ENCODE results near the gene PAX6. TPM values are rescaled to one million over a fixed set of nuclear protein-coding genes. Genes with fewer than 3 reads are reported as not detected.

The PAX6 gene
- total RNA-seq = under 1 TPM in 1 of 2 donors, not detected in 1; 0.23 TPM
- under 1 TPM in 1 of 2 donors, not detected in 1; 0.38 TPM for polyA plus RNA-seq
- long read RNA-seq, donor 1 = 0 reads
- long read RNA-seq, donor 2 = 0 reads

DNA sequence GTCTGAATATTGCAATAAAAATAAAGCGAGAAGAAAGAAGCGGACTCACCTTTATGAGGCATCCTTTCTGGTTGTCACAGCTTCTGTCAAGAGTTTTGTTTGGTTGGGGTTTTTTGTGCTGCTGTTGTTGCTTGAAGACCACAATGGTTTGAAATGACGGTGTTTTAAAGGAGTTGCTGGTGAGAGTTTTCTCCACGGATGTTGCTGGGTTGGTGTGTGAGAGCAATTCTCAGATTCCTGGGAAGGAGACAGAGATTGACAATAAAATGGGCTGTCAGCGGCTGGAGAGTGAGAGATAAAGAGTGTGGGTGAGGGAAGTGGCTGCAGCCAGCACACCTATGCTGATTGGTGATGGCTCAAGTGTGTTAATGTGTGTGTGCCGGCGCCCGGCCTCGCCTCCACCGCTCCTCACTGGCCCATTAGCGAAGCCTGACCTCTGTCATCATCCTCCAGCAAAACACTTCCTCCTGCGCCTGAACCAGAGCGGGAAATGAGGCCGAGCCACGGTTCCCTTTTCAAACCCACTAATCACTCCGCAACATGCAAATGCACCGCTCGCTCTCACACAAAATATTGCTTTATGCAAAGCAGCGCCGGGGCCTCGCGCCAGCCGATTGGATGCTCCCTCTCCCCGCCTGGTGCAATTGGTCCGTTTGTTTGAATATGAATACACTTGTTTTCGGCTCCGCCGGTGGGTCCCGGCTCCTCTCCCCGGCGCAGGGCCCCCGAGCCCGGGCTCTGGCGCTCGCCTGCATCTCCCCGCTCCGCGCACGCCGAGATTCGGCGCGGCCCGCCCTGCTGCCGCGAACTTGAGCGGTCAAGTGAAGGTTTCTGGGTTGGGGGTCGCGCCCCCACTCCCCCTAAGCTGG is at the start of gene PAX6:
TSS of gene PAX6 (minus strand) at position 544 of the 869 bp plus-strand sequence. CDS start 4,911 bp downstream, outside the sequence.
- peaks cover 0 to 3% of the 10 kb centered on the region in 2 donors for H3K4me1 ChIP-seq (ENCODE audit: control insufficient read depth in 1 of 2, insufficient read depth in 2 of 2, low read length in 2 of 2)
- H3K27ac ChIP-seq (ENCODE audit: low read depth in 1 of 2, low read length in 2 of 2) = no peak within 1 kb of the TSS
- peaks cover 0 to 2% of the 10 kb centered on the region in 2 donors for H3K27me3 ChIP-seq (ENCODE audit: control insufficient read depth in 1 of 2, insufficient read depth in 2 of 2, low read length in 1 of 2)
- no peaks in the 10 kb centered on the region for H3K36me3 ChIP-seq (ENCODE audit: control insufficient read depth in 1 of 2, insufficient read depth in 2 of 2, low read length in 1 of 2)
- WGBS, 2 donors = 4 to 6% methylated on average over 49 of the region's 49 CpGs
- DNase-seq = peak; percentile 69 to 78
- intact Hi-C loops (cut with DNase I) = no loop called here
- no peak for ATAC-seq (ENCODE audit: low FRiP score)
- H3K9me3 ChIP-seq (ENCODE audit: control insufficient read depth, low read length) = no peaks in the 10 kb centered on the region
- H3K4me3 ChIP-seq (ENCODE audit: low read length in 2 of 2) = peak within 1 kb of the TSS; percentile 28 to 32

- no peak overlapping the region for H3K4me3 ChIP-seq (ENCODE audit: low read length in 2 of 2)
- intact Hi-C loops (cut with DNase I) = no loop called here
- no peaks in the 10 kb centered on the region for H3K9me3 ChIP-seq (ENCODE audit: control insufficient read depth, low read length)
- ATAC-seq (ENCODE audit: low FRiP score) (no peak), DNase-seq (no peak)
- no peaks in the 10 kb centered on the region for H3K36me3 ChIP-seq (ENCODE audit: control insufficient read depth in 1 of 2, insufficient read depth in 2 of 2, low read length in 1 of 2)
- H3K4me1 ChIP-seq (ENCODE audit: control insufficient read depth in 1 of 2, insufficient read depth in 2 of 2, low read length in 2 of 2) = no peaks in the 10 kb centered on the region
- no peaks in the 10 kb centered on the region for H3K27me3 ChIP-seq (ENCODE audit: control insufficient read depth in 1 of 2, insufficient read depth in 2 of 2, low read length in 1 of 2)
- H3K27ac ChIP-seq (ENCODE audit: low read depth in 1 of 2, low read length in 2 of 2) = no peak overlapping the region
Observed at GRCh38 chr11:31860391-31860790, 49.3 kb upstream of the PAX6 start.

DNA sequence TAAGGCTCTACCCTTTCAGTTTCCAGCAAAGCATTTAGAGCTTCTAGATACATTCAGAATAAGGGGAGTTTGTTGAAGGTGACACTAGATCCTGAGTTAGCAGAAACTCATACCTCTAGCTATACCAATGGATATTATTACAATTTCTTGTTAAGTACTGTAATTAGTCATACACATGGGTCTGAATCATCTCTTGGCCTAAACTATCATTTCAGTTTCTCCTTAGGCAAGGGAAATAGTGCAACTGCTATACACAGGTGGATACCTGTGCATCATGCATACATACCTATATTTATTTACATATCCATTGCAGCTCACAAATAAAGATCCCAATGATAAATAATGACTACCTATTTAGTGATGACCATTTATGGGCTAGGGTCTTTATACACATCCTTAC is 45.1 kb upstream of the PAX6 start:
- peaks cover 1% of the 10 kb centered on the region for H3K9me3 ChIP-seq (ENCODE audit: control insufficient read depth, low read length)
- no peaks in the 10 kb centered on the region for H3K36me3 ChIP-seq (ENCODE audit: control insufficient read depth in 1 of 2, insufficient read depth in 2 of 2, low read length in 1 of 2)
- H3K4me3 ChIP-seq (ENCODE audit: low read length in 2 of 2) = no peak overlapping the region
- intact Hi-C loops (cut with DNase I) = no loop called here
- DNase-seq = no peak
- no peak for ATAC-seq (ENCODE audit: low FRiP score)
- no peaks in the 10 kb centered on the region for H3K27me3 ChIP-seq (ENCODE audit: control insufficient read depth in 1 of 2, insufficient read depth in 2 of 2, low read length in 1 of 2)
- H3K4me1 ChIP-seq (ENCODE audit: control insufficient read depth in 1 of 2, insufficient read depth in 2 of 2, low read length in 2 of 2) = no peaks in the 10 kb centered on the region
- H3K27ac ChIP-seq (ENCODE audit: low read depth in 1 of 2, low read length in 2 of 2) = no peak overlapping the region

DNA sequence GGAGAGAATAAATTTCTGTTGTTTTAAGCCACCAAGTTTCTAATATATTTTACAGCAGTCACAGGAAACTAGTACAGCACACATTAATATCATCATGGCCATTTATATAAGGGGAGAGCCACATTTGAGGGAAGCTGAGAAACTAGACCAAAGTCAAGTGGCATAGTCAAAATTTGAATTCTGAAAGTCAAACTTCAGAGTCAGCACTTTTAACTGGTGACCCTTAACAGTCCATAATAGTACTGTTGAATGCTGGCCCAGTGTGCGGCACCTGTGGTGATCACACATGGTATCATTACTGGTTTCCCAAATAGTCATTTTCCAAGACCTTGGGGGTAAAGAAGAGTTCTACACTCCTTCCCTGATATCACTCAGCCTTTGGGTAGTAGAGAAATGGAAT is 44.3 kb upstream of the PAX6 start:
- Histone ChIP-seq H3K4me1 (ENCODE audit: control insufficient read depth in 1 of 2, insufficient read depth in 2 of 2, low read length in 2 of 2) (no peaks in the 10 kb centered on the region), H3K9me3 (ENCODE audit: control insufficient read depth, low read length) (peaks cover 1% of the 10 kb centered on the region), H3K27ac (ENCODE audit: low read depth in 1 of 2, low read length in 2 of 2) (no peak overlapping the region), H3K4me3 (ENCODE audit: low read length in 2 of 2) (no peak overlapping the region), H3K36me3 (ENCODE audit: control insufficient read depth in 1 of 2, insufficient read depth in 2 of 2, low read length in 1 of 2) (no peaks in the 10 kb centered on the region), H3K27me3 (ENCODE audit: control insufficient read depth in 1 of 2, insufficient read depth in 2 of 2, low read length in 1 of 2) (no peaks in the 10 kb centered on the region)
- intact Hi-C loops (cut with DNase I) = no loop called here
- WGBS, 2 donors = 93 to 100% methylated on average over 1 of the region's 1 CpG
- DNase-seq (no peak), ATAC-seq (ENCODE audit: low FRiP score) (no peak)

DNA sequence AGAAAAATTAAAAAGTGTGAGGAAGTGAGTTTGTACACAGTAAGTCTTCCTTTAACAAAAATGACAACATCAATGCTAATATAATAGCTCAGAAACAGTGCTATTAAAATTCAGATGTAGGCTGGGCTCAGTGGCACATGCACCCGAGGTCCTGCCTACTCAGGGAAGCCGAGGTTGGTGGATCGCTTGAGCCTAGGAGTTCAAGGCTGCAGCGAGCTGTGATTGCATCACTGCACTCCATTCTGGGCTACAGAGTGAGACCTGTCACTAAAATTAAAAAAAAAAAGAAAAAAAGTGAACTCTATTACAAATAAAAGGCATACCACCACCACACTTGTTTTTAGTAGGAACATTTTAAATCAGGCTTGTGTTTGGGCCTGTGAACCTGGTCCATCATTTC is 39.2 kb upstream of the PAX6 start:
- no peak overlapping the region for H3K27ac ChIP-seq (ENCODE audit: low read depth in 1 of 2, low read length in 2 of 2)
- ATAC-seq (ENCODE audit: low FRiP score) (no peak), DNase-seq (no peak)
- 93 to 97% methylated on average over 4 of the region's 4 CpGs for WGBS, 2 donors
- intact Hi-C loops (cut with DNase I) = no loop called here
- H3K27me3 ChIP-seq (ENCODE audit: control insufficient read depth in 1 of 2, insufficient read depth in 2 of 2, low read length in 1 of 2) = no peaks in the 10 kb centered on the region
- H3K4me3 ChIP-seq (ENCODE audit: low read length in 2 of 2) = no peak overlapping the region
- no peaks in the 10 kb centered on the region for H3K4me1 ChIP-seq (ENCODE audit: control insufficient read depth in 1 of 2, insufficient read depth in 2 of 2, low read length in 2 of 2)
- H3K9me3 ChIP-seq (ENCODE audit: control insufficient read depth, low read length) = peaks cover 1% of the 10 kb centered on the region
- no peaks in the 10 kb centered on the region for H3K36me3 ChIP-seq (ENCODE audit: control insufficient read depth in 1 of 2, insufficient read depth in 2 of 2, low read length in 1 of 2)

GRCh38 chr11:31847761-31848160 is 36.6 kb upstream of the PAX6 start:
- WGBS, 2 donors = 39 to 51% methylated on average over 2 of the region's 2 CpGs
- Histone ChIP-seq H3K27ac (ENCODE audit: low read depth in 1 of 2, low read length in 2 of 2) (no peak overlapping the region), H3K36me3 (ENCODE audit: control insufficient read depth in 1 of 2, insufficient read depth in 2 of 2, low read length in 1 of 2) (no peaks in the 10 kb centered on the region), H3K4me1 (ENCODE audit: control insufficient read depth in 1 of 2, insufficient read depth in 2 of 2, low read length in 2 of 2) (no peaks in the 10 kb centered on the region), H3K9me3 (ENCODE audit: control insufficient read depth, low read length) (no peaks in the 10 kb centered on the region), H3K4me3 (ENCODE audit: low read length in 2 of 2) (no peak overlapping the region), H3K27me3 (ENCODE audit: control insufficient read depth in 1 of 2, insufficient read depth in 2 of 2, low read length in 1 of 2) (no peaks in the 10 kb centered on the region)
- ATAC-seq (ENCODE audit: low FRiP score) (no peak), DNase-seq (no peak)
- intact Hi-C loops (cut with DNase I) = no loop called here

GRCh38 chr11:31845331-31845730 is 34.2 kb upstream of the PAX6 start:
- peaks cover 0 to 6% of the 10 kb centered on the region in 2 donors for H3K27me3 ChIP-seq (ENCODE audit: control insufficient read depth in 1 of 2, insufficient read depth in 2 of 2, low read length in 1 of 2)
- no peaks in the 10 kb centered on the region for H3K4me1 ChIP-seq (ENCODE audit: control insufficient read depth in 1 of 2, insufficient read depth in 2 of 2, low read length in 2 of 2)
- no peaks in the 10 kb centered on the region for H3K9me3 ChIP-seq (ENCODE audit: control insufficient read depth, low read length)
- no peaks in the 10 kb centered on the region for H3K36me3 ChIP-seq (ENCODE audit: control insufficient read depth in 1 of 2, insufficient read depth in 2 of 2, low read length in 1 of 2)
- intact Hi-C loops (cut with DNase I) = no loop called here
- H3K4me3 ChIP-seq (ENCODE audit: low read length in 2 of 2) = no peak overlapping the region
- no peak overlapping the region for H3K27ac ChIP-seq (ENCODE audit: low read depth in 1 of 2, low read length in 2 of 2)
- WGBS, 2 donors = 81 to 86% methylated on average over 1 of the region's 1 CpG
- ATAC-seq (ENCODE audit: low FRiP score) = no peak
- no peak for DNase-seq

GRCh38 chr11:31844351-31844750 is 33.2 kb upstream of the PAX6 start:
- Histone ChIP-seq H3K9me3 (ENCODE audit: control insufficient read depth, low read length) (no peaks in the 10 kb centered on the region), H3K4me1 (ENCODE audit: control insufficient read depth in 1 of 2, insufficient read depth in 2 of 2, low read length in 2 of 2) (no peaks in the 10 kb centered on the region), H3K4me3 (ENCODE audit: low read length in 2 of 2) (no peak overlapping the region), H3K27ac (ENCODE audit: low read depth in 1 of 2, low read length in 2 of 2) (no peak overlapping the region), H3K27me3 (ENCODE audit: control insufficient read depth in 1 of 2, insufficient read depth in 2 of 2, low read length in 1 of 2) (peaks cover 0 to 6% of the 10 kb centered on the region in 2 donors), H3K36me3 (ENCODE audit: control insufficient read depth in 1 of 2, insufficient read depth in 2 of 2, low read length in 1 of 2) (no peaks in the 10 kb centered on the region)
- ATAC-seq (ENCODE audit: low FRiP score) = no peak
- intact Hi-C loops (cut with DNase I) = no loop called here
- WGBS, 2 donors = 37 to 43% methylated on average over 6 of the region's 6 CpGs
- no peak for DNase-seq

GRCh38 chr11:31841435-31841834 is 30.3 kb upstream of the PAX6 start:
- ATAC-seq (ENCODE audit: low FRiP score) = no peak
- Histone ChIP-seq H3K27me3 (ENCODE audit: control insufficient read depth in 1 of 2, insufficient read depth in 2 of 2, low read length in 1 of 2) (peaks cover 0 to 6% of the 10 kb centered on the region in 2 donors), H3K4me1 (ENCODE audit: control insufficient read depth in 1 of 2, insufficient read depth in 2 of 2, low read length in 2 of 2) (no peaks in the 10 kb centered on the region), H3K27ac (ENCODE audit: low read depth in 1 of 2, low read length in 2 of 2) (no peak overlapping the region), H3K9me3 (ENCODE audit: control insufficient read depth, low read length) (no peaks in the 10 kb centered on the region), H3K36me3 (ENCODE audit: control insufficient read depth in 1 of 2, insufficient read depth in 2 of 2, low read length in 1 of 2) (no peaks in the 10 kb centered on the region), H3K4me3 (ENCODE audit: low read length in 2 of 2) (no peak overlapping the region)
- DNase-seq = no peak
- 82 to 85% methylated on average over 3 of the region's 3 CpGs for WGBS, 2 donors
- intact Hi-C loops (cut with DNase I) = no loop called here
